Prostate gland (tissue), 2 donors: ENCODE results near the gene PTCD1. TPM values are rescaled to one million over a fixed set of nuclear protein-coding genes. Genes with fewer than 3 reads are reported as not detected.
"Not testable (repeated sequence)": the region's sequence is repeated elsewhere in the genome, so short reads cannot be mapped to it uniquely, and the experiment has no call there.

ENCODE experiments used
- DNase-seq: peaks from one replicate; pipeline ENCODE4 v3.0.0-alpha.2; 2019; ENCODE audit warnings: low spot score
- H3K27ac ChIP-seq, 2 donors: fragments of 200-600 bp; sonication (generic); 2 replicates each; pipeline ENCODE4 v1.5.1; 2017 to 2019
- H3K27me3 ChIP-seq: fragments of 200-600 bp; sonication (generic); replicated peaks from 2 replicates; pipeline ENCODE4 v1.5.1; 2019; ENCODE audit not compliant: insufficient read depth
- H3K36me3 ChIP-seq, 2 donors: fragments of 200-600 bp; sonication (generic); 1 replicate in 1 of 2; 2 replicates in 1 of 2; pipeline versions ENCODE4 v1.5.1 to v1.8.1; 2017 to 2019
- H3K4me1 ChIP-seq: fragments of 200-600 bp; sonication (generic); replicated peaks from 2 replicates; pipeline ENCODE4 v1.5.1; 2019
- H3K4me3 ChIP-seq, 2 donors: fragments of 200-600 bp; sonication (generic); 2 replicates each; pipeline ENCODE4 v1.5.1; 2017 to 2019
- H3K9me3 ChIP-seq: fragments of 200-600 bp; sonication (generic); 2 replicates; pipeline ENCODE4 v1.5.1; 2017
- POLR2A ChIP-seq: fragments of 450-650 bp; IDR thresholded peaks from one replicate; pipeline ENCODE4 v1.6.1; 2016; ENCODE audit warnings: antibody characterized with exemption, mild to moderate bottlenecking
- POLR2AphosphoS5 ChIP-seq: sonication (generic); formaldehyde crosslinking; IDR thresholded peaks from one replicate; pipeline ENCODE4 v1.6.1; 2017; ENCODE audit warnings: antibody characterized with exemption
- WGBS: methylation state at CpG from one replicate; pipeline ENCODE4 v1.1.5; 2018; 5-methylcytosine and 5-hydroxymethylcytosine counted together
- intact Hi-C: fragments of 100-400 bp; cut with DNase I; formaldehyde crosslinking; loops from one replicate; pipeline ENCODE4 v1.14.2; 2022
- total RNA-seq, 2 donors: library from RNA; depleted of rRNA; stranded (reverse); fragments of >200 nt; gene quantifications; one replicate each; pipeline ENCODE4 v1.1.0, GENCODE V29; 2016
- TF ChIP-seq, protein P1 (sequence below), 4 experiments: fragments of 200-600 bp in 2 of 4; fragments of 450-650 bp in 2 of 4; sonication (generic) in 2 of 4; IDR thresholded peaks; 1 replicate in 3 of 4; 2 replicates in 1 of 4; pipeline ENCODE4 v1.5.1; 2016 to 2019; ENCODE audit warnings: antibody characterized with exemption in 4 of 4, mild to moderate bottlenecking in 2 of 4, moderate library complexity in 2 of 4

The PTCD1 gene
- total RNA-seq, 2 donors from 2014 or later, result 9.1 to 11.8 TPM

DNA sequence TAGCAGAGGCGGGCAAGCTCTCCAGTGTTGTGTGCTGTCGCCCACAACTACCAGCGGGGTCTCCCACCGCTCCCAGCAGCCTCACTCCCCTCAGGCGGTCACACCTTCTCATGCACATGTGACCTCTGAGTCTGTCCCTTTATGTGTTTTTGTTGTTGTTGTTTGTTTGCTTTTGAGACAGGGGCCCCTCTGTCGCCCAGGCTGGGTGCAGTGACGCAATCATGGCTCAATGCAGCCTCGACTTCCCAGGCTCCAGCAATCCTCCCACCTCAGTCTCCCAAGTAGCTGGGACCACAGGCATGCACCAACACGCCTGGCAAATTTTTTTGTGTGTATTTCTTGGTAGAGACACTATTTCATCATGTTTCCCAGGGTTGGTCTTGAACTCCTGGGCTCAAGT lies 1.6 kb upstream of the PTCD1 start:
- 66% methylated on average over 9 of the region's 9 CpGs for WGBS

DNA sequence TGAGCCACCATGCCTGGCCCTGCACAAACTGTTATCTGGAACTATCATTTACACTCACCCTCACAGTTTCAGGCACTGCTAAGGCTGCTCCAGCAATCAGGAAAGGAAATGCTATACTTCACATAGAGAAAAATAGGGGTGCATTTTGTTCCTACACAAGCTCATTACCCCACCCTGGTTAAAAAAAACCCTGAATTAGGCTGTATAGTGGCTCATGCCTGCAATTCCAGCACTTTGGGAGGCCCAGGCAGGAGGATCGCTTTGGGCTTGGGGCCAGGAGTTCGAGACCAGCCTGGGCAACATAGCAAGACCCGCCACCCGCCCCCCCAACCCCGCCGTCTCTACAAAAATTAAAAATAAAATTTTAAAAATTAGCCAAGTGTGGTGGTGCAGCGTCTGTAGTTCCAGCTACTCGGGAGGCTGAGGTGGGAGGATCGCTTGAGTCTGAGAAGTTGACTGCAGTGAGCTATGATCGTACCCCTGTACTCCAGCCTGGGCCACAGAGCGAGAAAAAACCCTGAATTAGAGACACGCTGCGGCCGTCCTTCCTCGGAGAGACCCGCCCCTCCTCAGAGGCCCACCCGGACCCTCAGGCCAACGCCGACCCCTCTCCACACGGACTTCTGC lies 539 bp downstream of the PTCD1 start:
- H3K4me3 ChIP-seq, result peak overlapping the region; percentile 92 to 93
- intact Hi-C loops, result no loop called here
- DNase-seq, result no peak
- H3K4me1 ChIP-seq, result peaks cover 3% of the 10 kb centered on the region
- 13% methylated on average over 20 of the region's 20 CpGs for WGBS
- no peaks in the 10 kb centered on the region for H3K27me3 ChIP-seq
- no peaks in the 10 kb centered on the region for H3K9me3 ChIP-seq
- no peaks in the 10 kb centered on the region for H3K36me3 ChIP-seq
- TF ChIP-seq POLR2AphosphoS5 (no peak), POLR2A (no peak)
- TF ChIP-seq, protein P1, sequence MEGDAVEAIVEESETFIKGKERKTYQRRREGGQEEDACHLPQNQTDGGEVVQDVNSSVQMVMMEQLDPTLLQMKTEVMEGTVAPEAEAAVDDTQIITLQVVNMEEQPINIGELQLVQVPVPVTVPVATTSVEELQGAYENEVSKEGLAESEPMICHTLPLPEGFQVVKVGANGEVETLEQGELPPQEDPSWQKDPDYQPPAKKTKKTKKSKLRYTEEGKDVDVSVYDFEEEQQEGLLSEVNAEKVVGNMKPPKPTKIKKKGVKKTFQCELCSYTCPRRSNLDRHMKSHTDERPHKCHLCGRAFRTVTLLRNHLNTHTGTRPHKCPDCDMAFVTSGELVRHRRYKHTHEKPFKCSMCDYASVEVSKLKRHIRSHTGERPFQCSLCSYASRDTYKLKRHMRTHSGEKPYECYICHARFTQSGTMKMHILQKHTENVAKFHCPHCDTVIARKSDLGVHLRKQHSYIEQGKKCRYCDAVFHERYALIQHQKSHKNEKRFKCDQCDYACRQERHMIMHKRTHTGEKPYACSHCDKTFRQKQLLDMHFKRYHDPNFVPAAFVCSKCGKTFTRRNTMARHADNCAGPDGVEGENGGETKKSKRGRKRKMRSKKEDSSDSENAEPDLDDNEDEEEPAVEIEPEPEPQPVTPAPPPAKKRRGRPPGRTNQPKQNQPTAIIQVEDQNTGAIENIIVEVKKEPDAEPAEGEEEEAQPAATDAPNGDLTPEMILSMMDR (IDR thresholded peaks at IDR 0.05), result no peak
- peak overlapping the region; percentile 83 to 89 for H3K27ac ChIP-seq

More for the DNA sequence above, 1.6 kb upstream of the PTCD1 start:
- Histone ChIP-seq H3K4me1 (peaks cover 3% of the 10 kb centered on the region), H3K9me3 (no peaks in the 10 kb centered on the region), H3K4me3 (peak overlapping the region in 1 of 2 donors; percentile 92), H3K27ac (no peak overlapping the region), H3K36me3 (no peaks in the 10 kb centered on the region), H3K27me3 (no peaks in the 10 kb centered on the region)
- no peak for DNase-seq
- intact Hi-C loops, result no loop called here
- TF ChIP-seq POLR2AphosphoS5 (no peak), POLR2A (no peak)
- TF ChIP-seq, protein P1 (IDR thresholded peaks at IDR 0.05), result no peak

DNA sequence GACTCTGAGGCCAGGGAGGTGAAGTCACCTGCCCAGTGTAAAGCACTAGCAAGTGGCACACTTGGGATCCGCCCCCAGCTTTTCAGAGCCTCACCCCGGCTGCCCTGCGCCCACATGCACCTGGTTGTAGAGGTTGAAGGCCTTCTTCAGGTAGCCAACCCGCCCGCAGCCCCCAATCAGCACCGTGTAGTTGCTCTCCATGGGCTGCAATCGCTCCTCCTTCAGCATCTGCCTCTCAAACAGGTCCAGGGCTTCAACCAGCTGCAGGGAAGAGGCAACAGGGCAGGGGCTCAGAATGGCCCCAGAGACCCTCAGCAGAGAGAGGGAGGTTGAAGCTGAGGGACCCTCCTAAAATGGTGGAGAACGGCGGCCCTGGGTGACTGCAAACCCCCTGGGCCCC lies 5.4 kb downstream of the PTCD1 start:
- Histone ChIP-seq H3K27me3 (no peaks in the 10 kb centered on the region), H3K4me3 (no peak overlapping the region), H3K9me3 (no peaks in the 10 kb centered on the region), H3K36me3 (peaks cover 5 to 9% of the 10 kb centered on the region in 2 donors), H3K4me1 (peaks cover 12% of the 10 kb centered on the region), H3K27ac (peak overlapping the region; percentile 34 to 52)
- intact Hi-C loops, result no loop called here
- no peak for DNase-seq
- 80% methylated on average over 9 of the region's 9 CpGs for WGBS
- TF ChIP-seq POLR2AphosphoS5 (no peak), POLR2A (no peak)
- TF ChIP-seq, protein P1 (IDR thresholded peaks at IDR 0.05), result no peak

DNA sequence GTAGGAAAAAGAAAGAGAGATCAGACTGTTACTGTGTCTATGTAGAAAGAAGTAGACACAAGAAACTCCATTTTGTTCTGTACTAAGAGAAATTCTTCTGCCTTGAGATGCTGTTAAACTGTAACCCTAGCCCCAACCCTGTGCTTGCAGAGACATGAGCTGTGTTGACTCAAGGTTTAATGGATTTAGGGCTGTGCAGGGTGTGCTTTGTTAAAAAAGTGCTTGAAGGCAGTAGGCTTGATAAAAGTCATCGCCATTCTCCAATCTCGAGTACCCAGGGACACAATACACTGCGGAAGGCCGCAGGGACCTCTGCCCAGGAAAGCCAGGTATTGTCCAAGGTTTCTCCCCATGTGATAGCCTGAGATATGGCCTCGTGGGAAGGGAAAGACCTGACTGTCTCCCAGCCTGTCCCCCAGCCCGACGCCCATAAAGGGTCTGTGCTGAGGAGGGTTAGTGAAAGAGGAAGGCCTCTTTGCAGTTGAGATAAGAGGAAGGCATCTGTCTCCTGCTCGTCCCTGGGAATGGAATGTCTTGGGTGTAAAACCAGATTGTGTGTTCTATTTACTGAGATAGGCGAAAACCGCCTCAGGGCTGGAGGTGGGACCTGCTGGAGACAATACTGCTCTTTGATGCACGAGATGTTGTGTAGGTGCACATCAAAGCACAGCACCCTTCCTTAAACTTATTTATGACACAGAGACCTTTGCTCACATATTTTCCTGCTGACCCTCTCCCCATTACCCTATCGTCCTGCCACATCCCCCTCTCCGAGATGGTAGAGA lies 6.7 kb downstream of the PTCD1 start:
- Histone ChIP-seq H3K27ac (peak overlapping the region; percentile 34 to 52), H3K4me1 (peaks cover 12% of the 10 kb centered on the region)
- H3K4me3 ChIP-seq, intact Hi-C loops, H3K36me3 ChIP-seq, H3K9me3 ChIP-seq, H3K27me3 ChIP-seq: not testable (repeated sequence)
- 34% methylated on average over 13 of the region's 13 CpGs for WGBS
- TF ChIP-seq POLR2AphosphoS5, result peak; percentile 69
- peak; percentile 56 for DNase-seq

DNA sequence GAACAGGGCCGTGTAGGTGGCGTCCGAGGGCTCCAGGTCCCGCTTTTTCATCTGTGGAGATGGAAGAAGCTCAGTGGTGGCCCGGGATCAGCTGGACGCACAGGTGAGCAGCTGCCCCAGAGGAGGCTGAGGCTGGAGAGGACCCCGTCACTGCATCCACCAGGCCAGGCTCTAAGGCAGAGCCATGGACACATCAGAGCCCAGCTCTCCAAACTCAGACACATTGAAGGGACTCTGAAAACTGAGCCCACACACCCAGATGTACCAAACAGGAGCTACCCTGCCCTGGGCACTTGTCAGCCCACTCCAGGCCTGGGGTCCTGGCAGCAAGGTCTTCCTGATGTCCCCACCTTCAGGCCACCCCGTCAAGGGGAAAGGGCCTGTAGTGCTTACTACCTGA lies 8.8 kb downstream of the PTCD1 start:
- no peak for TF ChIP-seq POLR2A
- TF ChIP-seq, protein P1 (IDR thresholded peaks at IDR 0.05), result no peak
- intact Hi-C loops, result no loop called here
- Histone ChIP-seq H3K27me3 (no peaks in the 10 kb centered on the region), H3K36me3 (peaks cover 10 to 15% of the 10 kb centered on the region in 2 donors), H3K9me3 (no peaks in the 10 kb centered on the region), H3K4me1 (peaks cover 12% of the 10 kb centered on the region), H3K27ac (no peak overlapping the region), H3K4me3 (no peak overlapping the region)
- DNase-seq, result no peak
- WGBS, result 92% methylated on average over 8 of the region's 8 CpGs
